Stimulated activated CD8-positive, alpha-beta memory T cell treated with anti-CD3 and anti-CD28 coated beads, Interleukin-12 subunit alpha, Interleukin-12 subunit beta, amount 100 ng/mL, for 1 hour (primary cell): ENCODE measurements around the gene SPPL3.

Experiments
- DNase-seq: peaks from one replicate; pipeline ENCODE4 v3.0.0-alpha.2; 2020; ENCODE audit warnings: low read depth

The SPPL3 gene

DNA sequence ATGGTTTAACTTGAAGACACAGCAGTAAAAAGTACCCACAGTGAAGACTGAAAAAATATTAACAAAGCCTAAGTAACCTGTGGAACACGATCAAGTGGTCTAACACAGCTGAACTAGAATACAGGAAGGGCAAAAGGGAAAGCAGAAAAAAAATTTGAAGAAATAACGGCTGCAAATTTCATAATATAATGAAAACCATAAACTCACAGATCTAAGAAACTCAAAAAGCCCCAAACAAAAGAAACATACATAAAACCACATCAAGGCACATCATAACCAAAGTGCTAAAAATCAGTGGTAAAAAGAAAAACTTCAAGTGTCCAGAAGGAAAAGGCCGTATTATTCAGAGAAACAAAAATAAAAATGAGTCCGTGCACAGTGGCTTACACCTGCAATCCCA, 30.9 kb downstream of the SPPL3 start:
- DNase-seq, result no peak

DNA sequence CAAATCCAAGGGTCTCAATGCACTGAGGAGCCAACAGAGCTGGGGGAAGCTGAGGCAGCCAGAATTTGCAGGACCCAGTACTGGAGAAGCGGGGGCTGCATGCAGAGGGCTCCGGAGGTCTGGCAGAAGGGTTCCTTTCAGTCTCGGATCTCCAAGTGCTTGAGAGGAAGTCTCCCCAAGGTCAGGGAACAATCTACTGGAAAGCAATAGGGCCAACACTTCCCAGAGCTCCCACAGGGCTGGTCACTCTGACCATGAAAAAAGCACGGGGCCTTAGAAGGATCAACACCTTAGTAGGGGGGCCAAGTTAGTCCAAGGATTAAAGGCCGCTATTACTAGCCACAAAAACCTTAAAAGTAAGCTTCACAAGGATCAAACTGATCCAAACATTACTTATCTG, 31.7 kb downstream of the SPPL3 start:
- no peak for DNase-seq

DNA sequence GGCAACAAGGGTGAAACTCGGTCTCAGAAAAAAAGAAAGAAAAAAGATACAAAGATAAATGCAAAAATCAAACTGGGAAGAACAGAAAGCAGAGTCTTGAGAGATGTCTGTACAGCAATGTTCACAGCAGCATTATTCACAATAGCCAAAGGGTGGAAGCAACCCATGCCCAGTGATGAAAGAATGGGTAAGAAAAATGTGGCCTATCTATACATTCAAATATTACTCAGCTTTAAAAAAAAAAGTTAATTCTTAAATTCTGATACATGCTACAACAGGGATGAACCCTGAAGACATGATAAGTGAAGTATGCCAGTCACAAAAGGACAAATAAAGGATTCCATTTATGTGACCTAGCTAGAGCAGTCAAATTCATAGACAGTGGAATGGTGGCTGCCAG, 33.7 kb downstream of the SPPL3 start:
- no peak for DNase-seq

DNA sequence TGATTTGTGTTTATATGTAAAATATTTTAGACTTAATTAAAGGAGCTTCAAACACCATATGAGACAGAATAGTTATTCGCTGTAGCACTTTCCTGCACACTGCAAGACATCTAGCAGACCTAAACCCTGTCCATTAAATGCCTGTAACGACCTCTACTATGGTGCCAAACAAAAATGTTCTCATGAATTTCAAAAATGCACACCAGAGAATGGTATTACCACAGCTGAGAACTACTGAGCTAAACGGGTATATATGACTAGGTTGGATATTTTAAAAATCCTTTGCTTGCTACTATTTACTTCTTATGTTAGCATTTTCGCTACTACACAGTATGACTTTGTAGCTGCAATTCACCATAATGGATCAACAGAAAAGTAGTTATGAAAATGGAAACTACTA, 34.8 kb downstream of the SPPL3 start:
- DNase-seq, result no peak

DNA sequence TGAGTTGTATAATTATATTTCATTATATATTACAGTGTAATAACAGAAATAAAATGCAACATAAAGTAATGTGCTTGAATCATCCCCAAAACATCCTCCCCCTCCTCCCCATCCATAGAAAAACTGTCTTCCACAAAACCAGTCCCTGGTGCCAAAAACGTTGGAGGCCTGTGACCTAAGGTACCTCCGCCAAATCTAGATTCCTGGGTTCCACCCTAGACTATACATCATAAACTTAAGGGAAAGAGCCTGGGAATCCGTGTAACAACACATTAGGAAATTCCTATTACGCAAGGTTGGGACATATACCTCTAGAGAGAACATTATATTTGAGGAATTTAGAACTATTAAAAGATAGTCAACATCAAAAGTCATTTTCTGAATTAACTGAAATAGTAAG, 38.0 kb downstream of the SPPL3 start:
- no peak for DNase-seq

DNA sequence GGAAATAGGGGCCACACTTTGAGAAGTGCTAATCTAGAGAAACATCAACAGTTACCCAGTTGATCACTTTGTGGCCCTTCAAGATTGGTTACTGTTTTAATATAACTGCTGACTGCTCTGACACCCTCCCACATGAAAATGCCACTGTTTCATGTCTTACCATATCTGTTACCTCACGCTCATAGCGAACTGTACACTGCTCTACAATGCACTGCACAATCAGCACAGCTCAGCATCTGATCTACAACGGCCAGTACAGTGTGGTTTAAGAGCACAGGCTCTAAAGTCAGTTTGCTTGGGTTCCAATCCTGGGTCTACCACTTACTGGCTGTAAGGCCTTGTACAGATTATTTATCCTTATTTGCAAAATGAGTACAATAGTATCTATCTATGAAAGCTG, 39.1 kb downstream of the SPPL3 start:
- no peak for DNase-seq

DNA sequence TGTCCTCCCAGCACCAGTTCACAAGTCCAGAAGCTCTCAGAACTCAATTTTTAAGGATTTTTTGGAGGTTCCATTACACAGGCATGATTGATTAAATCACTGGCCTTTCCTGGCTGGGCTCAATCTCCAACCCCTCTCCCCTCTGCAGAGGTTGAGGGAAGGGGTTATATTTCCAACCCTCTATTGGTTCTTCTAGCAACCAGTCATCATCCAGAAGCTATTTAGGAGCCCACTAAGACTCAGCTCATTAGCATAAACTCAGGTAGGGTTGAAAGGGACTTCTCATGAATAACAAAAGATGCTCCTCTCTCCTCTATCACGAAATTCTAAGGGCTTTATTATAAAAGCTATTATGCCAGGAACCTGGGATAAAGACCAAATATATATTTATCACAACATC, 41.5 kb downstream of the SPPL3 start:
- no peak for DNase-seq

DNA sequence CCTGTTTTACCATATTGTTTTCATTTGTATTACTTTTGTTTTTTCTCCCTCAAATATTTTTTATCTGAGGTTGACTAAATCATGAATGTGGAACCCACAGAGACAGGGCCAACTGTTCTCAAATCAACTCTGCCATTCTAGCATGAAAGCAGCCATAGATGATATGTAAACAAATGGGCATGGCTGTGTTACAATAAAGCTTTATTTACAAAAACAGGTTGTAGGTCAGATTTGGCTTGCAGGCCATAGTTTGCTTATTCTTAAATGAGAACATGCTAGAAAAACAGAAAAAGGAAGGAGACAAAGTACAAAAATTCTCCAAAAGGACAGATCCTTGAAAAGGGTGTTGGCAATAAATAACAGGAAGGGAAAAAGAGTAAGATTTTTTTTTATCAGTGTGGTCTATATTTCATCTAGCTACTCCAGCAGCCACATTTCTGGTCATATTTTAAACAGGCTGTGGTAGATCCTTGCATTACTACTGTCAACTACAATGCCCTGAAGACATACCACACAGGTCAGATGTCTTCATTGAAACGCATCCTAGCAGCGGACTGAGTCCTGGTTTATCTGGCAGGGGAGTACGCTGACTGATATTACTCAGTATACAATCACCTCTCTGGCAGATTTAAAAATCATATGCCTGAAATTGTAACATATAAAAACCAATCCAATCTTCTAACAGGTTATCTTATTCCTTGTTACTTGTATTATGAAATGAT, 42.9 kb downstream of the SPPL3 start:
- no peak for DNase-seq

DNA sequence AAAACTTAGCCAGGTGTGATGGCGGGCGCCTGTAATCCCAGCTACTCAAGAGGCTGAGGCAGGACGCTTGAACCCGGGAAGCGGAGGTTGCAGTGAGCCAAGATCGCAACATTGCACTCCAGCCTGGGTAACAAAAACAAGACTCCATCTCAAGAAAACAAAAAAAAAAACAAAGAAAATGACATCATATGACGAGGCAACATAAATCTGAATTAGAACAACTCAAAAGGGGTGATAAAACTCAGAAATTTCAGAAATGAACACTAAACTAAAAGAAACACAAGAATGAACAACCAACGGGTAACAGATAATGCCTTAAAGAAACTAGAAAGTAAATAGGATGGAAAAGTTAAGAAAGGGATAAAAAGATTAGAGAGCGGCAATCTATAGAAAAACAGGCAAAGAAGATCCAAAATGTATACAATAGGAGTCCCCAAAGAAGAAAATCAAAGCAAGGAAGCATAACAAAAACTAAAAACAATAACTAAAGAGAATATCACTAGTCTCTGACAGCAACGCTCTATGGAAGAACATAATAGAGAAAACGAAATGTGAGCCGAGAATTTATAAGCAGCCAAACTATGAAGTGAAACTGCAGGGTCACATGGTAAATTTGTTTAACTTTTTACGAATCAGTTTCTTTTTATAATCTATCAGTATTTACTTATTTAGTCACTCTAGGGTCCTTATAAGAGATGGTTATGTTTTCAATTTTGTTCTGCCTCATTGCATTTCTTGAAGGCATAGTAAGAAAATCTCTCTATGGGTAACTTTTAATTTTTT, 45.7 kb downstream of the SPPL3 start:
- DNase-seq, result no peak

DNA sequence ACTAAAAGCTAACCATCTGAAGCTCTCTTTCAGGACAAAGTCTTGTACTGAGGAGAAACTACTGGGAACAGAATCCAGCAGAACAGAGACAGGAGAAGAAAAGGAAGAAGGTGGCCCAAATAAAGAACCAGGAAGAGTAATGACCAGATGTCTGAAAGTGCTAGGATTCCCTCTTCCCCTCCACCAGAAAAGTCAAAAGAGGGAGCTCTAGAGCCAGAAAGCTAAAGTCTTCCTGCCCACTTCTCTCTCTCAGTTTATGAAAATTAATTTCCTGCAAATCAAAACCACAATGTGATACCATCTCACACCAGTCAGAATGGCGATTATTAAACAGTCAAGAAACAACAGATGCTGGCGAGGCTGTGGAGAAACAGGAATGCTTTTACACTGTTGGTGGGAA, 47.2 kb downstream of the SPPL3 start:
- no peak for DNase-seq

DNA sequence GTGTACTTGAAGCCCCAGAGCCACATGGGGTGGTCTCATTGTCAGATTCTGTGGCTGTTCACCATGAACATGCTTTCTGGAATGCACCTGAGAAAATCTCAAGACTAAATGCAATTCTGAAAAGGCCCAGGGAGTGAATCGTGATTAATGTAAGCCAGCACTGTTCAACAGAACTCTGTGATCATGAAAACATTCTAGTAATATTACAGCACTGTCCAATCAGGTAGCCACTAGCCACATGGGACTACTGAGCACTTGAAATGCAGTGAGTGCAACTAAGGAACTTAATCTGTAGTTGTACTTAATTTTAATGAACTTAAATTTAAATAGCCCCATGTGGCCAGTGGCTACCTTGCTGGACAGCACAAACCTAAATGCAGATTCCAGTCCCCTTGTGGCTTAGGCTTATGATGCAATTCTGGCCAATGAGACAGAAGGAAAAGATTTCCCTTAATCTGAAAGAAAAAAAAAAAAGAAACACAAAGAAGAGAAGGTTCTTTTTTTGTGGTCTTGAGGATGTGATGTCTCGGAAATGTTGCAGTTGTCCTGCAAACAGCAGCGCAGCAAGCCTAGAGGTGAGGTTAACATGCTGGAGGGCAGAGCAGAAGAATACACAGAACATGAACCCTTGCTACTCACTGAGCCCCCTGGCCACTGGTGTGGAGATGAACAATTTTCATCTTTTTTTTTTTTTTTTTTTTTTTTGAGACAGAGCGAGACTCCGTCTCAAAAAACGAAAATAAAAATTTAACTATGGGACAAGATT, 48.2 kb downstream of the SPPL3 start:
- DNase-seq, result no peak

DNA sequence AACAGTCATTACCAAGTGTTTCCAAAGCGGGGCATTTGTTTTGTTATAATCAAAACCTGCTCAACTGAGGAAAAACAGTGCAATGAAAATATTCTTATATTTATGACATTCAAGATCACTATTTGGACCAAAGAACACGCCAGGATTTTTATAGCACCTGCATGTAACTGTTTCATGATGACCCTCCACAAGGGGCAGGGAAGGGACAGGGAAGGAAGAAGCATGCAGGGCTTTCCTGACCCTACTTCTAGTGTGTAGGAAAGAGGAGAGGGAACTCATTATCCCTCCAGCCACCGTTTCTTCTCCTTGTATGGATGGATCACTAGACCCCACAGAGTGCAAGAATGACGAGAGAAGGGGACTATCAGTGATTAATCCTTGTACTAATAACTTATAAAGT, 49.4 kb downstream of the SPPL3 start:
- DNase-seq, result no peak

DNA sequence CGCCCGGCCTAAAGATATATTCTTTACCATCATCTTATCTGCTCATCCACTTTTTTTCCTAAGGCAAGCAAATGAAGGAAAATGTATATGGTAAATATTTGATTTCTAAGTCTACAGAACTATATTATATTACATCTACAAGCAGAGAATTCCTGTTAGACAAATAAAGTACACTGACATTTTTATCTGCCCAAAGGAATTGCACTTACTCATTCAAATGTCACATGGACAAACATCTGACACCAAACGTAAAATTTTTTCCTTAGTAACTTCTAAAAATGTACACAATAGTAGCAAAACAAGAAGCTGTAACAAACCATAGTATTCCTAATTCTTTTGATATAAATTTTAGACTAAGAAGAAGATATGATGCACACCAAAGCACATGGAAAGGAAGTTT, 51.0 kb downstream of the SPPL3 start:
- no peak for DNase-seq

DNA sequence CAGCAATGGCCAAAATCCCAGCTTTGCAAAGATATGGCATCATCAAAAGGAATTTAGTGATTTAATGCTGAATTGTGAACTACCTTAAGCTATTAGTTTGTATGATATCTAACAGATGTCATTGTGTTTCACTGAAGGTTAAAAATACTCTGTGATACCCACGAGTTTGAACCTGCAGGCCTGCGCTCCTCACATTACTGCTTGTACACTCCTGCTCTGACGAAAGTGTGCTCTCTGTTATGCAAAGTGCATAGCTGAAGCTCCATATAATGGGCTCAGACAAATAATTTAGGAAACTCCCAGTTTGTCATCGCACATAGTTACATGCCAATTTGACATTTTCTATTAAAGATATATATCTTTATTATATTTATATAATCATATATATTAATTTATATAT, 52.2 kb downstream of the SPPL3 start:
- no peak for DNase-seq

DNA sequence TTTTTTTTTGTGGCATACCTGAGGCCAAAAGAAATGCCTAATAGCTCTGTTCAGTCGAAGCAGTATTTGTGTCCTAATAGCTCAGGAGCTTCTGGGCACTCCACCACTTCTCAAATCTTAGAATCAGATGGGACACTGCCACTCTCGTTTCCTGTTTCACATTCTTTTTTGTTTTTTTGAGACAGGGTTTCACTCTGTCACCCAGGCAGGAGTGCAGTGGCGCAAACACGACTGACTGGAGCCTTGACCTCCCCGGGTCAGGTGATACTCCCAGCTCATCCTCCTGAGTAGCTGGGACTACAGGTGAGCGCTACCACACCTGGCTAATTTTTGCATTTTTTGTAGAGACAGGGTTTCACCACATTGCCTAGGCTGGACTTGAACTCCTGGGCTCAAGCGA, 52.7 kb downstream of the SPPL3 start:
- DNase-seq, result no peak

DNA sequence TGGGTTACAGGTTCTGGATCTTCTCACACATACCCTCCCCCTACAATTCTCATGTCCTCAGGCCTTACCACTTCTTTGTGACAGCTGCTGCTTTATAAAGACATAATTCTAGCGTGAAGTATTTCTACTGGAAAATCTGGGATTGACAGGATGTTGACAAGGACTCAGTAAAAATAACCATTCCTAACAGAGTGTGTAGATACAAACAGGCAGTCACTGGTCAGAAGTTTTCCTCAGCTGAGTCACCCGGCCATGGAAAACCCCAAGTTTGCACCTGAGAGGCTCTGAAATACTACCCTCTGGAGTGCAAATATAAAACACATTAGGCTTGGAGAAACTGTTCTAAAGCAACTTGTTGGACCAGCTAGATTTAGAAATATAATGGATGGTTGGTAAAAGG, 54.4 kb downstream of the SPPL3 start:
- DNase-seq, result no peak

DNA sequence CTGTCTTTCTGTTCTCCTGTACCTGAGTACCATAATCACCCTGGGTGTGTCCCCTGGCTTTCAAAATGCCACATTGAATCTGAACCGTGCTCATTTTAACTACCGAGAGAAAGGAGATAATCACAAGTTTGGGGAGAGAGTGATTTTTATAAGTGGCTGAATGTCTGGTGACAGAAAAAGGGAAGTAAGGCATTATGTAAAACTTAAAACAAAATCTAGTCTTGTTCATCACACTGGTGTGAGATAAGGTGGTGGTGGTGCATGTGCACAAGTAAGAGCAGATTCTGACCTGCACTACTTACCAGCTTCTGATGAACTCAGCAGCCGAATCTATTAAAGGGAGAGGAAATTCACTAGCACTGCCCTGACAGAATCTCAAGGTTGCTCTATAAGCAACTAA, 56.3 kb downstream of the SPPL3 start:
- no peak for DNase-seq

DNA sequence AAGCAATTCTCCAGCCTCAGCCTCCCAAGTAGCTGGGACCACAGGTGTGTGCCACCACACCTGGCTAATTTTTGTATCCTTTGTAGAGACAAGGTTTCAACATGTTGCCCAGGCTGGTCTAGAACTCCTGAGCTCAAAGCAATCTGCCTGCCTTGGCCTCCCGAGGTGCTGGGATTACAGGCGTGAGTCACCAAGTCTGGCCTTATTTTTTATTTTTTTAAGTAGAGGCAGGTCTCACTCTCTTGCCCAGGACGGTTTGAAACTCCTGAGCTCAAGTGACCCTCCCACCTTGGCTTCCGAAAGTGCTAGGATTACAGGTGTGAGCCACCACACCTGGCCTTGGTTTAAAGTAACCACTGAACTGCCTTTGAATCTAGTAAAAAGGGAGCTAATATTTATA, 56.8 kb downstream of the SPPL3 start:
- DNase-seq, result no peak

DNA sequence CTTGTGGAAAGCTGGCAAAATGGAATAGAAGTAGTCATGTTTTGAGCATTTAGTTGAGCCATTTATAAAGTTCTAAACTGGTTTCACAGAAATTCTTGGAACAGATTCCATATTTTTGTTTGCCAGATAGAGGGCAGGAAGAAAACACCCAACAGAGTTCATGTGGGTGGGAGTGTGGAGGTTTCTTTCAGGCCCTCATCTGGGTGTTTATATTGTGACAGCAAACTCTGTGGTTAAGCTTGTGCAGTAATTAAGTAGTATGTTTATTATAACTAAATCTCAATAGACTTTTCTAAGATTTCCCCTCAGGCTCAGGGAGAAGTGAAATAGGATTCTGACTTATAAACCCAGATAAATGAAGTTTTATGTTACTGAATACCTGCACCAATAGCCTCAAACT, 57.4 kb downstream of the SPPL3 start:
- no peak for DNase-seq

DNA sequence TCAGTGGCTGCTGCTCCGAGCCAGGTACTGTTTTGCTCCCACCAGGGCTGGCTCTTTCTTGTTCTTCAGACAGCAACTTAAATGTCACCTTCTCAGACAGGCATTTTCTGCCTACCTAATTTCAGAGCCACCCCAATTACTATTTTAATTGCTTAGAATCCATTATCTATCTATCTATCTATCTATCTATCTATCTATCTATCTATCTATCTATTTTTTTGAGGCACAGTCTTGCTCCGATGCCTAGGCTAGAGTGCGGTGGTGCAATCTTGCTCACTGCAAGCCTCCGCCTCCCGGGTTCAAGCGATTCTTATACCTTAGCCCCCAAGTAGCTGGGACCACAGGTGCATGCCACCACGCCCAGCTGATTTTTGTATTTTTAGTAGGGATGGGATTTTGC, 58.5 kb downstream of the SPPL3 start:
- no peak for DNase-seq

DNA sequence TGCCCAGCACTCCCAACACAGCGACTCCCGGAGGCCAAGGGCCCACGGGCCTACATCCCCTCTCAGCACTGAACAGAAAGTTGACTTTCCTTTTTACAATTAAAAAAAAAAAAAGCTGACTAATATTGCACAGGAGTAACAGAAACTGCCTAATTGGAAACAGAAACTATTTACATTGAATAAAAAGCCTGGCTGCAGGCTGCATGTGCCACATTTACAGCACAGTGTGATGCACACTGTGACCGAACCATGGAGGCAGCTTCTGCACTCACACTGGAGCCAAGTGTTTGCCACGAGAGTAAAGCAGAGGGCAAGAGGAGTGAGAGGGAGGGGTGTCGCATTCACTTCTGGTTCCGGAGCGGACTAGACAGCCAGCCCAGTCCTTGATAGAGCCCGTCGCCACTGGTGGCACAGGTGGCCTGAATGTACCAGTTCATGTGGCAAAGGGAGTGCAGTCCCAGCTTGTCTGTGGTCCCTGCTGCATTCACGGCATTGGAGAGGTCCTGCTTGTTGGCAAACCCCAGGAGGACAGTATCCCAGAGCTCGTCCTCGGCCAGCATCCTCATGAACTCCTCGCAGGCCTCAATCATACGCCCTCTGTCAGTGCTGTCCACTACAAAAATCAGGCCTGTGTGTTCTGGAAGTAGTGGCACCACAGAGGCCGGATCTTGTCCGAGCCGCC, 59.2 kb downstream of the SPPL3 start:
- DNase-seq, result no peak

DNA sequence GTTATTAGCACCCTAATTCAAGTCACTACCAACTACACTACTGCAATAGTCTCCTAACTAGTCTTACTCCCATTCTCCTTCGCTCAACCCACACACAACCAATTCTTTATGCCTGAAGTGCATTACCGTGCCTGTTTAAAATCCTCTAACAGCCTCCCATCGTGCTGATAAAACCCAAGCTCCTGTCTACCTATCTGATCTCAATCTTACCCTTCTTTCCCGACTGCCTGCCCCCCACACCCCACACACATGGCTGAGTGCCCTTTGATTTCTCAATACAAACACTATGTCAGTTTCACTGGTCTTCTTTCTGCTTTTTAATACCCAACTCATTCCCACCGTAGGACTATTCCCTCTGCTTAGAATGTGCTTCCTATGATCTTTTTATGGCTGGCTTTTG, 59.9 kb downstream of the SPPL3 start:
- no peak for DNase-seq

DNA sequence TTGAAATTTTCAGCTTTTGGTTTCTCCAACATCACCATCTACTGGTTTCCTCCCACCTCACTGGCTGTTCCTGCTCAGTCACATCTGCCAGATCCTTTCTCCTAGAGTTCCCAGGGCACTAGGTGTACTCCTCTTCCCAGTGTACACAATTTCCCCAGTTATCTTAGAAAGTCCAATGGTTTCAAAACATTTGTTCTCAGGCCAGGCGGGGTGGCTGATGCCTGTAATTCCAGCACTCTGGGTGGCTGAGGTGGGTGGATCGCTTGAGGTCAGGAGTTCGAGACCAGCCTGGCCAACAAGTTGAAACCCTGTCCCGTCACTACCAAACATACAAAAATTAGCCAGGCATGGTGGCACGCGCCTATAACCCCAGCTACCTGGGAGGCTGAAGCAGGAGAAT, 60.7 kb downstream of the SPPL3 start:
- no peak for DNase-seq
